A673 (cell line): ENCODE measurements around the gene IL1B. TPM values are rescaled to one million over a fixed set of nuclear protein-coding genes. Genes with fewer than 3 reads are reported as not detected.

Source experiments
- BruUV-seq: library from RNA; stranded (reverse); fragments of 400-500 nt; replicated peaks from 2 replicates; lab custom pipeline; 2021; lab: Mats Ljungman, UMichigan
- CTCF ChIA-PET: fragments of 300-600 bp; sonication (Branson Sonifier 250); formaldehyde crosslinking; loops from one replicate; lab custom pipeline; 2022; ENCODE audit warnings: antibody characterized with exemption; lab: Charles Lee
- POLR2A ChIA-PET: fragments of 300-600 bp; sonication (Branson Sonifier 250); formaldehyde crosslinking; loops from one replicate; lab custom pipeline; 2022; ENCODE audit warnings: antibody characterized with exemption; ENCODE audit not compliant: low non-redundant PET; lab: Charles Lee
- DNase-seq: peaks from one replicate; pipeline ENCODE4 v3.0.0-alpha.2; 2015; ENCODE audit warnings: low spot score
- H3K27ac ChIP-seq: fragments of 200-600 bp; sonication (generic); 2 replicates; pipeline ENCODE4 v1.5.1; 2016; ENCODE audit warnings: mixed run types, low read depth, mild to moderate bottlenecking, mixed read lengths, antibody characterized with exemption, low read length; ENCODE audit not compliant: poor library complexity, severe bottlenecking
- H3K27me3 ChIP-seq: fragments of 200-600 bp; sonication (generic); replicated peaks from 2 replicates; pipeline ENCODE4 v1.6.1; 2017; ENCODE audit warnings: mixed run types, low read depth, mild to moderate bottlenecking, mixed read lengths, antibody characterized with exemption, low read length; ENCODE audit not compliant: insufficient read depth, poor library complexity
- H3K36me3 ChIP-seq: fragments of 200-600 bp; sonication (generic); 2 replicates; pipeline ENCODE4 v1.6.1; 2016; ENCODE audit warnings: mixed run types, mild to moderate bottlenecking, mixed read lengths, antibody characterized with exemption, low read length; ENCODE audit not compliant: insufficient read depth, poor library complexity, severe bottlenecking
- H3K4me1 ChIP-seq: fragments of 200-600 bp; sonication (generic); 2 replicates; pipeline ENCODE4 v1.6.1; 2017; ENCODE audit warnings: mixed run types, mild to moderate bottlenecking, mixed read lengths, antibody characterized with exemption, low read length; ENCODE audit not compliant: insufficient read depth, poor library complexity, severe bottlenecking
- H3K4me3 ChIP-seq: fragments of 200-600 bp; sonication (generic); 2 replicates; pipeline ENCODE4 v1.5.1; 2016; ENCODE audit warnings: low read depth, mixed run types, mild to moderate bottlenecking, mixed read lengths, low read length; ENCODE audit not compliant: poor library complexity, severe bottlenecking
- H3K9me3 ChIP-seq: fragments of 200-600 bp; sonication (generic); 2 replicates; pipeline ENCODE4 v1.6.1; 2016; ENCODE audit warnings: mixed run types, low read depth, mild to moderate bottlenecking, mixed read lengths, antibody characterized with exemption, low read length; ENCODE audit not compliant: poor library complexity, severe bottlenecking
- EZH2 ChIP-seq: fragments of 200-600 bp; sonication (generic); IDR thresholded peaks from 2 replicates; pipeline ENCODE4 v1.6.1; 2017; ENCODE audit warnings: borderline replicate concordance, low read depth, mild to moderate bottlenecking, mixed read lengths, antibody characterized with exemption, low read length; ENCODE audit not compliant: poor library complexity, severe bottlenecking
- intact Hi-C: fragments of 100-400 bp; cut with micrococcal nuclease; formaldehyde crosslinking; loops from one replicate; pipeline ENCODE4 v1.10.0; 2022; ENCODE audit not compliant: unreplicated experiment
- total RNA-seq: library from RNA; stranded (reverse); gene quantifications from 2 replicates; pipeline ENCODE4 v1.2.3, GENCODE V29; 2021
- TF ChIP-seq, protein P1 (sequence below): fragments of 300-800, 200-600 bp; sonication (generic); conservative IDR thresholded peaks from 2 replicates; pipeline ENCODE4 v1.5.1; 2017; ENCODE audit warnings: low read depth, mild to moderate bottlenecking, antibody characterized with exemption, low read length, moderate library complexity, mixed read lengths

Gene IL1B
- total RNA-seq, 1 experiment from 2014 or later, result 2.1 TPM

- H3K9me3 ChIP-seq, result no peaks in the 10 kb centered on the region
- TF ChIP-seq, protein P1, sequence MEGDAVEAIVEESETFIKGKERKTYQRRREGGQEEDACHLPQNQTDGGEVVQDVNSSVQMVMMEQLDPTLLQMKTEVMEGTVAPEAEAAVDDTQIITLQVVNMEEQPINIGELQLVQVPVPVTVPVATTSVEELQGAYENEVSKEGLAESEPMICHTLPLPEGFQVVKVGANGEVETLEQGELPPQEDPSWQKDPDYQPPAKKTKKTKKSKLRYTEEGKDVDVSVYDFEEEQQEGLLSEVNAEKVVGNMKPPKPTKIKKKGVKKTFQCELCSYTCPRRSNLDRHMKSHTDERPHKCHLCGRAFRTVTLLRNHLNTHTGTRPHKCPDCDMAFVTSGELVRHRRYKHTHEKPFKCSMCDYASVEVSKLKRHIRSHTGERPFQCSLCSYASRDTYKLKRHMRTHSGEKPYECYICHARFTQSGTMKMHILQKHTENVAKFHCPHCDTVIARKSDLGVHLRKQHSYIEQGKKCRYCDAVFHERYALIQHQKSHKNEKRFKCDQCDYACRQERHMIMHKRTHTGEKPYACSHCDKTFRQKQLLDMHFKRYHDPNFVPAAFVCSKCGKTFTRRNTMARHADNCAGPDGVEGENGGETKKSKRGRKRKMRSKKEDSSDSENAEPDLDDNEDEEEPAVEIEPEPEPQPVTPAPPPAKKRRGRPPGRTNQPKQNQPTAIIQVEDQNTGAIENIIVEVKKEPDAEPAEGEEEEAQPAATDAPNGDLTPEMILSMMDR, result no peak
- no peak for TF ChIP-seq EZH2
- BruUV-seq, result no TSS peak
- no peaks in the 10 kb centered on the region for H3K36me3 ChIP-seq
- H3K27me3 ChIP-seq, result no peaks in the 10 kb centered on the region
- H3K4me3 ChIP-seq, result no peak overlapping the region
- no peak overlapping the region for H3K27ac ChIP-seq
- POLR2A ChIA-PET, result no interaction called here
- CTCF ChIA-PET, result no interaction called here
- intact Hi-C loops, result no loop called here
- peaks cover 8% of the 10 kb centered on the region for H3K4me1 ChIP-seq
- DNase-seq, result no peak
Observed at GRCh38 chr2:112827604-112828185, 8.9 kb downstream of the IL1B start.

- no peak for TF ChIP-seq EZH2
- TF ChIP-seq, protein P1, result no peak
- H3K9me3 ChIP-seq, result no peaks in the 10 kb centered on the region
- POLR2A ChIA-PET, result no interaction called here
- intact Hi-C loops, result no loop called here
- H3K36me3 ChIP-seq, result no peaks in the 10 kb centered on the region
- DNase-seq, result no peak
- H3K27me3 ChIP-seq, result no peaks in the 10 kb centered on the region
- no peak overlapping the region for H3K4me3 ChIP-seq
- peaks cover 8% of the 10 kb centered on the region for H3K4me1 ChIP-seq
- BruUV-seq, result no TSS peak
- CTCF ChIA-PET, result no interaction called here
- H3K27ac ChIP-seq, result no peak overlapping the region
Observed at GRCh38 chr2:112827009-112827408, 9.6 kb downstream of the IL1B start.

DNA sequence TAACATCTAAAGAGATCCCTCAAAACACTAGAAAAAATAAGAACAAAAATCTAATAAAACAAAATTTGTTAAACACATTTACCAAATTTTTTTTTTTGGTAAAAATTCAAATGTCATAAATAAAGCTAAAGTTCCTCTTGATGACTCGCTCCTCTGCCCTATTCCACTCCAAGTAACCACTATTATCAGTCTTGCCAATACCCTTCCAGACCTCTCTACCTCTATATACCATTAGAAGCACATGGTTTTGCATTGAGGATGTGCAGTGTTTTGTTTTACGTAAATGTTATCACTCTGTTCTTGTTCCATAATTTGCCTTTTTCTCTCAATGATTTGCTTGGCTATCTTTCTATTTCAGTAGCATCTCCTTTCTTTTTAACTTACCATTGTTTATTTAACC is 10.9 kb downstream of the IL1B start:
- BruUV-seq, result no TSS peak
- CTCF ChIA-PET, result no interaction called here

More for the DNA sequence above, 10.9 kb downstream of the IL1B start:
- Histone ChIP-seq H3K4me3 (no peak overlapping the region), H3K9me3 (no peaks in the 10 kb centered on the region), H3K27me3 (no peaks in the 10 kb centered on the region), H3K27ac (no peak overlapping the region), H3K4me1 (no peaks in the 10 kb centered on the region), H3K36me3 (no peaks in the 10 kb centered on the region)
- intact Hi-C loops, result no loop called here
- TF ChIP-seq, protein P1, result no peak
- POLR2A ChIA-PET, result no interaction called here
- no peak for DNase-seq
